CD1c-positive myeloid dendritic cell (primary cell): Measurements from ENCODE around the gene GRIK5.

ENCODE experiments used
- DNase-seq: peaks from one replicate; pipeline ENCODE4 v3.0.0-alpha.2; 2016; ENCODE audit errors: extremely low spot score

GRIK5 gene

GRCh38 chr19:41956621-41957020 lies 113.4 kb downstream of the GRIK5 start:
- DNase-seq, result no peak

- no peak for DNase-seq
Measured at GRCh38 chr19:41955521-41955920, 114.5 kb downstream of the GRIK5 start.

- DNase-seq, result peak; percentile 85
Measured at GRCh38 chr19:41951686-41952172, 118.3 kb downstream of the GRIK5 start.
